GM12891 (cell line): ENCODE results near the gene MRPL16.

Experiments
- PAX5 ChIP-seq: IDR thresholded peaks from 2 replicates; pipeline ENCODE4 v1.6.1; 2011; ENCODE audit warnings: low read length, moderate library complexity, mild to moderate bottlenecking; ENCODE audit not compliant: insufficient read depth, severe bottlenecking
- POLR2A ChIP-seq: IDR thresholded peaks from 2 replicates; pipeline ENCODE4 v1.6.1; 2011; ENCODE audit warnings: low read depth, low read length, control low read depth
- POLR2AphosphoS5 ChIP-seq: IDR thresholded peaks from 2 replicates; pipeline ENCODE4 v1.6.1; 2011; ENCODE audit warnings: low read depth, low read length, control low read depth
- POU2F2 ChIP-seq: IDR thresholded peaks from 2 replicates; pipeline ENCODE4 v1.6.1; 2011; ENCODE audit warnings: low read depth, mild to moderate bottlenecking, control low read depth, low read length, moderate library complexity
- SPI1 ChIP-seq: IDR thresholded peaks from 2 replicates; pipeline ENCODE4 v1.6.1; 2011; ENCODE audit warnings: low read depth, low read length, control low read depth
- TAF1 ChIP-seq: IDR thresholded peaks from 2 replicates; pipeline ENCODE4 v1.6.1; 2011; ENCODE audit warnings: low read depth, low read length, control low read depth

DNA sequence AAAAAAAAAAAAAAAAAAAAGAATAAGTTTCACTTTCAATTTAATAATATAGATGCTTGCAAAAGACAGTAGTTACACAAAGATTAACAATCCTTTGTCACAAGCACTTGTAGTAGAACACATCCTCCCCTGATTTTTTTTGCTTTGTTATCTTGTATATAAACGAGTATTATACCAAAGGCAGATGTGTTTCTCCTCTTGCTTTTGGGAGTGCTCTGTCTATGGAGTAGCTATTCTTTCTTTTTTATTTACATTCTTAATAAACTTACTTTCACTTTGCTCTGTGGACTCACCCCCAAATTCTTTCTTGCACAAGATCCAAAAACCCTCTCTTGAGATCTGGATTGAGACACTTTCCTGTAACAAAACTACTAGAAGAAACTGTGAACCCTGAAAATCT lies 3.4 kb upstream of the MRPL16 start:
- TF ChIP-seq POLR2AphosphoS5 = no peak
- TF ChIP-seq POLR2A = no peak
- TF ChIP-seq SPI1 = no peak
- TF ChIP-seq TAF1 = no peak
- no peak for TF ChIP-seq PAX5
- no peak for TF ChIP-seq POU2F2
